LNCaP clone FGC (cell line): Measurements from ENCODE around the gene DNAJC28.
A peak's percentile ranks its signal among the peaks of the same experiment; 100 is the strongest.

Source experiments
- DNase-seq: peaks from one replicate; pipeline ENCODE4 v3.0.0-alpha.2; 2011; ENCODE audit warnings: low read depth
- H3K4me3 ChIP-seq: 2 replicates; pipeline ENCODE4 v1.5.1; 2011; ENCODE audit warnings: mild to moderate bottlenecking, low read depth, low read length, control low read depth
- CTCF ChIP-seq: IDR thresholded peaks from 2 replicates; pipeline ENCODE4 v1.5.1; 2012; ENCODE audit warnings: mild to moderate bottlenecking; ENCODE audit not compliant: control insufficient read depth, insufficient read depth; ENCODE audit errors: extremely low read depth

Gene DNAJC28

GRCh38 chr21:33487996-33488395 is 3.5 kb downstream of the DNAJC28 start:
- no peak for DNase-seq
- no peak for TF ChIP-seq CTCF
- H3K4me3 ChIP-seq, result no peak overlapping the region

GRCh38 chr21:33481314-33481943 is 10.1 kb downstream of the DNAJC28 start:
- DNase-seq, result no peak
- no peak overlapping the region for H3K4me3 ChIP-seq
- no peak for TF ChIP-seq CTCF

- DNase-seq, result no peak
- no peak for TF ChIP-seq CTCF
- H3K4me3 ChIP-seq, result peak overlapping the region; percentile 68
These were observed 10.9 kb downstream of the DNAJC28 start for GRCh38 chr21:33480481-33481103.

GRCh38 chr21:33479679-33480480 is 11.6 kb downstream of the DNAJC28 start, which contains the start of gene TMEM50B:
TMEM50B (minus strand) TSS chr21:33479974; CDS start chr21:33468885, 11,089 bp downstream.
- TF ChIP-seq CTCF, result peak; percentile 44
- H3K4me3 ChIP-seq, result peak within 1 kb of the TSS; percentile 68
- DNase-seq, result peak; percentile 64

- H3K4me3 ChIP-seq, result peak overlapping the region; percentile 68
- 0 out of 2 replicates have a peak, but pooled peaks have one; percentile 10 for TF ChIP-seq CTCF
- no peak for DNase-seq
These were observed 12.4 kb downstream of the DNAJC28 start for GRCh38 chr21:33478935-33479678.

- no peak for TF ChIP-seq CTCF
- peak overlapping the region; percentile 68 for H3K4me3 ChIP-seq
- no peak for DNase-seq
These were observed 13.3 kb downstream of the DNAJC28 start for GRCh38 chr21:33478182-33478581.
